OCI-LY1 (cell line): ENCODE measurements around the gene TSPAN8.

Experiments used
- H2AFZ ChIP-seq: fragments of 200-600 bp; sonication (generic), shearing (Covaris generic); 2 replicates; pipeline ENCODE4 v1.6.0; 2014; ENCODE audit warnings: antibody characterized with exemption, mild to moderate bottlenecking, low read length
- H3F3A ChIP-seq: fragments of 200-600 bp; sonication (generic), shearing (Covaris generic); 2 replicates; pipeline ENCODE4 v1.6.0; 2014; ENCODE audit warnings: mild to moderate bottlenecking, antibody characterized with exemption, low read length, moderate library complexity; ENCODE audit not compliant: insufficient read depth
- H3K27ac ChIP-seq: fragments of 200-600 bp; sonication (generic); 2 replicates; pipeline ENCODE4 v1.5.1; 2014; ENCODE audit warnings: low read length, mixed run types, mild to moderate bottlenecking, low read depth; ENCODE audit not compliant: poor library complexity, severe bottlenecking
- H3K27me3 ChIP-seq: fragments of 200-600 bp; sonication (generic); 2 replicates; pipeline ENCODE4 v1.6.0; 2014; ENCODE audit warnings: antibody characterized with exemption, mild to moderate bottlenecking, low read length, moderate library complexity; ENCODE audit not compliant: insufficient read depth
- H3K36me3 ChIP-seq: fragments of 200-600 bp; sonication (generic); 2 replicates; pipeline ENCODE4 v1.6.1; 2014; ENCODE audit warnings: mild to moderate bottlenecking, antibody characterized with exemption, low read length, moderate library complexity, mixed read lengths; ENCODE audit not compliant: insufficient read depth
- H3K4me1 ChIP-seq: fragments of 200-600 bp; sonication (generic); 2 replicates; pipeline ENCODE4 v1.5.1; 2014; ENCODE audit warnings: mild to moderate bottlenecking, low read length, moderate library complexity; ENCODE audit not compliant: insufficient read depth, severe bottlenecking
- H3K4me2 ChIP-seq: fragments of 200-600 bp; sonication (generic), shearing (Covaris generic); 2 replicates; pipeline ENCODE4 v1.6.1; 2014; ENCODE audit warnings: low read length
- H3K4me3 ChIP-seq: fragments of 200-600 bp; sonication (generic); 2 replicates; pipeline ENCODE4 v1.5.1; 2014; ENCODE audit warnings: low read length, low read depth, mild to moderate bottlenecking, mixed read lengths; ENCODE audit not compliant: poor library complexity, severe bottlenecking
- H3K79me2 ChIP-seq: fragments of 200-600 bp; shearing (Covaris generic); 2 replicates; pipeline ENCODE4 v1.6.1; 2016; ENCODE audit warnings: mixed run types, low read length, mixed read lengths; ENCODE audit not compliant: insufficient read depth
- H3K9ac ChIP-seq: fragments of 200-600 bp; sonication (generic), shearing (Covaris generic); 2 replicates; pipeline ENCODE4 v1.6.1; 2014; ENCODE audit warnings: mild to moderate bottlenecking, low read length, mixed read lengths
- H3K9me2 ChIP-seq: fragments of 200-600 bp; sonication (generic), shearing (Covaris generic); 2 replicates; pipeline ENCODE4 v1.6.1; 2014; ENCODE audit warnings: low read depth, mild to moderate bottlenecking, low read length, mixed read lengths
- H3K9me3 ChIP-seq: fragments of 200-600 bp; shearing (Covaris generic); 2 replicates; pipeline ENCODE4 v1.6.1; 2014; ENCODE audit warnings: low read length, mixed read lengths
- H4K20me1 ChIP-seq: fragments of 200-600 bp; sonication (generic), shearing (Covaris generic); 2 replicates; pipeline ENCODE4 v1.6.0; 2016; ENCODE audit warnings: mild to moderate bottlenecking, low read length; ENCODE audit not compliant: insufficient read depth
- CTCF ChIP-seq: fragments of 200-600 bp; sonication (generic), shearing (Covaris generic); IDR thresholded peaks from 2 replicates; pipeline ENCODE4 v1.5.1; 2017; ENCODE audit warnings: mild to moderate bottlenecking, antibody characterized with exemption, low read length, moderate library complexity, mixed read lengths
- EZH2 ChIP-seq: fragments of 200-600 bp; sonication (generic), shearing (Covaris generic); IDR thresholded peaks from 2 replicates; pipeline ENCODE4 v1.8.0; 2017; ENCODE audit warnings: borderline replicate concordance, mixed run types, mild to moderate bottlenecking, antibody characterized with exemption, low read length, moderate library complexity, mixed read lengths

Gene TSPAN8

GRCh38 chr12:71197460-71197859, 39.7 kb upstream of the TSPAN8 start:
- no peaks in the 10 kb centered on the region for H3K9me3 ChIP-seq
- no peaks in the 10 kb centered on the region for H3K36me3 ChIP-seq
- no peaks in the 10 kb centered on the region for H3F3A ChIP-seq
- H3K9me2 ChIP-seq, result no peaks in the 10 kb centered on the region
- no peak overlapping the region for H2AFZ ChIP-seq
- no peak overlapping the region for H3K27ac ChIP-seq
- no peak overlapping the region for H3K4me3 ChIP-seq
- no peak for TF ChIP-seq EZH2
- no peak for TF ChIP-seq CTCF
- H3K27me3 ChIP-seq, result no peaks in the 10 kb centered on the region
- H4K20me1 ChIP-seq, result no peaks in the 10 kb centered on the region
- H3K4me1 ChIP-seq, result no peaks in the 10 kb centered on the region
- no peak overlapping the region for H3K4me2 ChIP-seq
- no peaks in the 10 kb centered on the region for H3K79me2 ChIP-seq
- no peak overlapping the region for H3K9ac ChIP-seq

- H3K79me2 ChIP-seq, result no peaks in the 10 kb centered on the region
- H4K20me1 ChIP-seq, result no peaks in the 10 kb centered on the region
- no peak overlapping the region for H2AFZ ChIP-seq
- H3K9me3 ChIP-seq, result no peaks in the 10 kb centered on the region
- no peaks in the 10 kb centered on the region for H3K9me2 ChIP-seq
- H3K4me1 ChIP-seq, result no peaks in the 10 kb centered on the region
- no peak overlapping the region for H3K4me2 ChIP-seq
- no peak overlapping the region for H3K27ac ChIP-seq
- H3K4me3 ChIP-seq, result no peak overlapping the region
- no peak overlapping the region for H3K9ac ChIP-seq
- no peaks in the 10 kb centered on the region for H3F3A ChIP-seq
- H3K36me3 ChIP-seq, result no peaks in the 10 kb centered on the region
- TF ChIP-seq CTCF (no peak), EZH2 (no peak)
- H3K27me3 ChIP-seq, result no peaks in the 10 kb centered on the region
Measured at GRCh38 chr12:71195338-71195896, 37.6 kb upstream of the TSPAN8 start.

- TF ChIP-seq EZH2 (no peak), CTCF (no peak)
- no peaks in the 10 kb centered on the region for H3K9me3 ChIP-seq
- H3K27ac ChIP-seq, result no peak overlapping the region
- no peak overlapping the region for H3K9ac ChIP-seq
- no peaks in the 10 kb centered on the region for H3K79me2 ChIP-seq
- H3K4me2 ChIP-seq, result no peak overlapping the region
- no peaks in the 10 kb centered on the region for H3K27me3 ChIP-seq
- H2AFZ ChIP-seq, result no peak overlapping the region
- H4K20me1 ChIP-seq, result no peaks in the 10 kb centered on the region
- no peak overlapping the region for H3K4me3 ChIP-seq
- H3F3A ChIP-seq, result no peaks in the 10 kb centered on the region
- H3K36me3 ChIP-seq, result no peaks in the 10 kb centered on the region
- H3K9me2 ChIP-seq, result no peaks in the 10 kb centered on the region
- H3K4me1 ChIP-seq, result no peaks in the 10 kb centered on the region
Measured at GRCh38 chr12:71194657-71195056, 36.9 kb upstream of the TSPAN8 start.
